Measurements from ENCODE around the gene COQ8B. TPM values are rescaled to one million over a fixed set of nuclear protein-coding genes. Genes with fewer than 3 reads are reported as not detected.

The COQ8B gene
- total RNA-seq, 1 experiment from 2014 or later, result 19.5 TPM

DNA sequence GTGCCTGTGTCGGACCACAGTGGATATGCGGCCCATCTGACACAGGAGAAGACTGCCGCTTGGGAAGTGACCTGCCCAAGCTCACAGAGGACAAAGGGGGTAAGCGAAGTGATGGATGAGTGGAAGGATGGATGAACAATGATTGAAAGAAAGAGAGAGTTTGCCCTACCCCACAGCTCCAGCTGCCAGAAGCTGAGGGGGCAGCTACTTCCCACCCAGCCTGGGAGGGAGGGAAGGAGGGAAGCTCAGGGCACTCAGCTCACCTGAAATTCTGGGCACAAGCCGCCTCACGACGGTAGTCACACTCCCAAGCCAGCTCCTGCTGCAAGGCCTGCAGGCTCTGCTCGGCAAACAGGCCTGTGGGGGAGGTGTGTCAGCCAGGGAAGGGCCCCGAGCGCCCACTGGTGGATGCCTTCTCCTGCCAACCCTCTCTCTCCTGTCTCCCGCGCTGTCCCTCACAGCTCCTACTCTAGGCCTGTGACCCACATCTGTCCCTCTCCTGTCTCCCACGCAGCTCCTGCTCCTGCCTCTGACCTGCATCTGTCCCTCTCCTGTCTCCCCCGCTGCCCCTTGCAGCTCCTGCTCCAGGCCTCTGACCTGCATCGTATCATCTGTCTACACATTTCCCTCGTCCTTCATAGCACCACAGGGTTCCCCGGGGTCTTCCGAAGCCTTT is 14.2 kb downstream of the COQ8B start:
- no peak overlapping the region for H3K27ac ChIP-seq (ENCODE audit: low read length)
- no peaks in the 10 kb centered on the region for H3K9me3 ChIP-seq (ENCODE audit: low read length)
- no peaks in the 10 kb centered on the region for H3K9me2 ChIP-seq (replicated peaks; ENCODE audit: low read length)
- H3K4me1 ChIP-seq (ENCODE audit: insufficient read depth, low read length), result no peaks in the 10 kb centered on the region
- BruUV-seq (replicated peaks), result no TSS peak
- no peak; the same call in 1 of the 2 replicates for ATAC-seq
- intact Hi-C loops (cut with micrococcal nuclease), result no loop called here
- no peak overlapping the region for H3K4me2 ChIP-seq (ENCODE audit: low read length)
- peak; percentile 29 for DNase-seq
- no peak for TF ChIP-seq EZH2 (IDR thresholded peaks at IDR 0.05; ENCODE audit: low read length, unreplicated experiment)
- TF ChIP-seq EZH2phosphoT487 (IDR thresholded peaks at IDR 0.05; ENCODE audit: borderline replicate concordance, low read length), result no peak
- TF ChIP-seq, protein P1, sequence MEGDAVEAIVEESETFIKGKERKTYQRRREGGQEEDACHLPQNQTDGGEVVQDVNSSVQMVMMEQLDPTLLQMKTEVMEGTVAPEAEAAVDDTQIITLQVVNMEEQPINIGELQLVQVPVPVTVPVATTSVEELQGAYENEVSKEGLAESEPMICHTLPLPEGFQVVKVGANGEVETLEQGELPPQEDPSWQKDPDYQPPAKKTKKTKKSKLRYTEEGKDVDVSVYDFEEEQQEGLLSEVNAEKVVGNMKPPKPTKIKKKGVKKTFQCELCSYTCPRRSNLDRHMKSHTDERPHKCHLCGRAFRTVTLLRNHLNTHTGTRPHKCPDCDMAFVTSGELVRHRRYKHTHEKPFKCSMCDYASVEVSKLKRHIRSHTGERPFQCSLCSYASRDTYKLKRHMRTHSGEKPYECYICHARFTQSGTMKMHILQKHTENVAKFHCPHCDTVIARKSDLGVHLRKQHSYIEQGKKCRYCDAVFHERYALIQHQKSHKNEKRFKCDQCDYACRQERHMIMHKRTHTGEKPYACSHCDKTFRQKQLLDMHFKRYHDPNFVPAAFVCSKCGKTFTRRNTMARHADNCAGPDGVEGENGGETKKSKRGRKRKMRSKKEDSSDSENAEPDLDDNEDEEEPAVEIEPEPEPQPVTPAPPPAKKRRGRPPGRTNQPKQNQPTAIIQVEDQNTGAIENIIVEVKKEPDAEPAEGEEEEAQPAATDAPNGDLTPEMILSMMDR (conservative IDR thresholded peaks at IDR 0.05; ENCODE audit: low read depth, low read length), result peak; percentile 30; the same call in 1 of the 2 replicates
- no peak overlapping the region for H2AFZ ChIP-seq (ENCODE audit: low read length)
- CTCF ChIA-PET, result interaction anchor here (0.5 kb wide), 1 partner anchor 39 kb away, joined by 3 read pairs; no protein-coding TSS in a partner anchor
- no peaks in the 10 kb centered on the region for H4K20me1 ChIP-seq (ENCODE audit: low read length)
- POLR2A ChIA-PET (ENCODE audit: unreplicated experiment), result no interaction called here
- H3K79me2 ChIP-seq (ENCODE audit: low read length), result no peaks in the 10 kb centered on the region
- H3K27me3 ChIP-seq (ENCODE audit: low read length), result no peaks in the 10 kb centered on the region
- no peaks in the 10 kb centered on the region for H3F3A ChIP-seq (ENCODE audit: low read length, unreplicated experiment)
- no peaks in the 10 kb centered on the region for H3K36me3 ChIP-seq (ENCODE audit: low read depth, low read length)
- H3K4me3 ChIP-seq (ENCODE audit: low read length), result no peak overlapping the region
- no peak overlapping the region for H3K9ac ChIP-seq (ENCODE audit: low read length)

DNA sequence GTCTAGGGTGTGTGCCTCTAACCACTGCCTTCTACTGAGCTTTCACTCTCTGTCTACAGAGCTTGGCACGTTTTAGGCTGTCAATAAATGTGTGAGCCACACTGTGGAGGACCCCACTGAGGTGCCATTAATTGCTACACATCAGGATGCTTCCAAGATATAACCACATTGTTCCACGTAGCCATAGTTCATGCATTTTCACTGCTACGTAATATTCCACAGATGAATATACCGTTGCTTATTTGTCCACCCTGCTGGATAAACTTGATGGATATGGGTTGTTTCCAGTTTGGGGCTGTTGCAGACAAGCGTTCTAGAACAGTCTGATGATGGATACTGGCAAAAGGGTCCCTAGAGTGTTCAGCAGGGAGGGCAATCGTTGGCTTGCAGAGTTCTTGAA is 14.9 kb downstream of the COQ8B start:
- Histone ChIP-seq H3K4me1 (ENCODE audit: insufficient read depth, low read length) (no peaks in the 10 kb centered on the region), H3K9me3 (ENCODE audit: low read length) (no peaks in the 10 kb centered on the region), H3K27ac (ENCODE audit: low read length) (no peak overlapping the region), H2AFZ (ENCODE audit: low read length) (no peak overlapping the region), H3K36me3 (ENCODE audit: low read depth, low read length) (no peaks in the 10 kb centered on the region), H3F3A (ENCODE audit: low read length, unreplicated experiment) (no peaks in the 10 kb centered on the region), H3K9me2 (replicated peaks; ENCODE audit: low read length) (no peaks in the 10 kb centered on the region), H3K9ac (ENCODE audit: low read length) (no peak overlapping the region), H3K79me2 (ENCODE audit: low read length) (no peaks in the 10 kb centered on the region), H3K4me3 (ENCODE audit: low read length) (no peak overlapping the region), H3K4me2 (ENCODE audit: low read length) (no peak overlapping the region), H3K27me3 (ENCODE audit: low read length) (no peaks in the 10 kb centered on the region), H4K20me1 (ENCODE audit: low read length) (no peaks in the 10 kb centered on the region)
- ATAC-seq, result no peak
- TF ChIP-seq, protein P1 (conservative IDR thresholded peaks at IDR 0.05; ENCODE audit: low read depth, low read length), result no peak
- TF ChIP-seq EZH2phosphoT487 (IDR thresholded peaks at IDR 0.05; ENCODE audit: borderline replicate concordance, low read length), result no peak
- TF ChIP-seq EZH2 (IDR thresholded peaks at IDR 0.05; ENCODE audit: low read length, unreplicated experiment), result no peak
- intact Hi-C loops (cut with micrococcal nuclease), result no loop called here
- no TSS peak for BruUV-seq (replicated peaks)
- ChIA-PET POLR2A (ENCODE audit: unreplicated experiment) (no interaction called here), CTCF (interaction anchor here (0.5 kb wide), 1 partner anchor 39 kb away, joined by 3 read pairs; no protein-coding TSS in a partner anchor)
- no peak for DNase-seq

DNA sequence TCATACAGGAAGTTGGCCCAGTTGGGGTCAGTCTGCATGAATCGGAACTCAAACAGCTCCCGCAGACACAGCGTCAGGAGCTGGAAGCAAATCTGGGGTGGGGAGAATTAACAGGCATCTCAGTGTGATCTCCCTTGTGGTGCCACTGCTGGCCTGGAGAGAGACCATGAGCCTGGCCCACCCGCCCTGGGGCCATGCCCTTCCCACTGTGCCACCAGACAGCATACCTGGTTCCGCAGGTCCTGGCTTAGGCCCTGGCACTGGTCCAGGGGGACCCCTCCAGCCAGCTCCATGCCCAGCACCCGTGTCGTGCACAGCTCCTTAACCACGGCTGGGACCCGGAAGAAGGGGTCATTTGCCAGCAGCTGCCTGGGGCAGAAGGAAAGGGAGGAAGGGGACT is 16.6 kb downstream of the COQ8B start:
- no peaks in the 10 kb centered on the region for H3K36me3 ChIP-seq (ENCODE audit: low read depth, low read length)
- POLR2A ChIA-PET (ENCODE audit: unreplicated experiment), result no interaction called here
- H3K4me3 ChIP-seq (ENCODE audit: low read length), result no peak overlapping the region
- H3K9me3 ChIP-seq (ENCODE audit: low read length), result no peaks in the 10 kb centered on the region
- H2AFZ ChIP-seq (ENCODE audit: low read length), result no peak overlapping the region
- no peak for ATAC-seq
- no peak for DNase-seq
- H3K79me2 ChIP-seq (ENCODE audit: low read length), result no peaks in the 10 kb centered on the region
- H3K4me2 ChIP-seq (ENCODE audit: low read length), result no peak overlapping the region
- no peaks in the 10 kb centered on the region for H4K20me1 ChIP-seq (ENCODE audit: low read length)
- H3K27me3 ChIP-seq (ENCODE audit: low read length), result no peaks in the 10 kb centered on the region
- no peaks in the 10 kb centered on the region for H3K9me2 ChIP-seq (replicated peaks; ENCODE audit: low read length)
- no TSS peak for BruUV-seq (replicated peaks)
- no peak overlapping the region for H3K27ac ChIP-seq (ENCODE audit: low read length)
- TF ChIP-seq EZH2 (IDR thresholded peaks at IDR 0.05; ENCODE audit: low read length, unreplicated experiment) (no peak), EZH2phosphoT487 (IDR thresholded peaks at IDR 0.05; ENCODE audit: borderline replicate concordance, low read length) (no peak)
- TF ChIP-seq, protein P1 (conservative IDR thresholded peaks at IDR 0.05; ENCODE audit: low read depth, low read length), result no peak
- no peaks in the 10 kb centered on the region for H3F3A ChIP-seq (ENCODE audit: low read length, unreplicated experiment)
- CTCF ChIA-PET, result no interaction called here
- H3K4me1 ChIP-seq (ENCODE audit: insufficient read depth, low read length), result no peaks in the 10 kb centered on the region
- no peak overlapping the region for H3K9ac ChIP-seq (ENCODE audit: low read length)
- intact Hi-C loops (cut with micrococcal nuclease), result no loop called here
